Measurements from ENCODE around the gene STK11IP. TPM values are rescaled to one million over a fixed set of nuclear protein-coding genes. Genes with fewer than 3 reads are reported as not detected.

STK11IP gene
- total and polyA plus RNA-seq, 2 of the 13 experiments (the other 11 are each of a cell fraction or from before 2014, with no cell fraction given), result 12.8 to 24.0 TPM

- no TSS peak for BruUV-seq (replicated peaks)
- ChIA-PET CTCF (ENCODE audit: low intra/inter-chr PET ratio, low total read pairs) (no interaction called here), POLR2A (no interaction called here)
- Histone ChIP-seq H3K36me3 (replicated peaks in 1 of 2; ENCODE audit: control insufficient read depth in 1 of 2, insufficient read depth in 2 of 2, low read length in 2 of 2) (no peaks in the 10 kb centered on the region), H3K4me3 (replicated peaks in 1 of 3; ENCODE audit: insufficient read depth in 1 of 3, low read depth in 2 of 3, low read length in 3 of 3) (no peak overlapping the region), H3K9me3 (ENCODE audit: low read length) (no peaks in the 10 kb centered on the region), H2AFZ (ENCODE audit: low read length) (no peak overlapping the region), H3K9ac (ENCODE audit: insufficient read depth, low read depth, low read length) (no peak overlapping the region), H3K27ac (ENCODE audit: extremely low read length, insufficient read depth, low read length) (no peak overlapping the region), H4K20me1 (ENCODE audit: insufficient read depth, low read length) (no peaks in the 10 kb centered on the region), H3K27me3 (ENCODE audit: control insufficient read depth in 1 of 2, insufficient read depth in 2 of 2, low read length in 2 of 2) (peaks cover 14 to 57% of the 10 kb centered on the region in 2 experiments), H3K4me1 (ENCODE audit: insufficient read depth, low read length) (peaks cover 18% of the 10 kb centered on the region), H3K4me2 (ENCODE audit: low read depth, low read length) (no peak overlapping the region), H3K79me2 (ENCODE audit: insufficient read depth, low read length) (no peaks in the 10 kb centered on the region)
- no peak for TF ChIP-seq NFRKB (IDR thresholded peaks at IDR 0.05)
- no peak for TF ChIP-seq FLYWCH1 (CRISPR knock-in tag; IDR thresholded peaks at IDR 0.05)
- TF ChIP-seq RBM39 (IDR thresholded peaks at IDR 0.05; ENCODE audit: low read depth, low read length, poor library complexity, severe bottlenecking), result no peak
- DNase-seq (ENCODE audit: low spot score), result no peak
- ATAC-seq, result no peak
- 0% methylated on average over 2 of the region's 2 CpGs for WGBS (ENCODE audit: low lambda C conversion rate)
- in situ Hi-C loops (cut with HindIII; ENCODE audit: extremely low pct_ligation_motif_present, low pct_unique_long_range_greater_than_20kb) (no loop called here), intact Hi-C loops (cut with micrococcal nuclease; ENCODE audit: unreplicated experiment) (no loop called here)
- no peak for FAIRE-seq
Observed at GRCh38 chr2:219622472-219622871, 24.8 kb downstream of the STK11IP start.

DNA sequence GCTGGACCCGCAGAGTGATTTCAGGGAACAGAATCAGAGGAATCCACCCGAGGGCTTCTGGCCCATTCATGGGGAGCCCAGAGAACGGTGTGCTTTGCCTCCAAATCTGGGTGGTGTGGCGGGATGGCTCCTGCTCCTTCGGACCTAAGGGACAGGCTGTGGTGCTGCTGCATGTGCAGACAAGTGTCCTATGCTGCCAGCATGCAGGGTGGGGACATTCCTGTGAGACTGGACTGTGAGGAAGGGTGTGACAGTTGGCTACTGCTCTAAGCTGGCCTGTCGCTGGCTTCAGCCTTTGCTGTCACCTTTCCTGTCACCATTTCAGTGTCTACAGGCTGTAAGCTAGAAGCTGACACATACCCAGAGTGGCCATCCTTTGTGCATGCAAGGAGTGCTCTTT is 26.9 kb downstream of the STK11IP start:
- in situ Hi-C loops (cut with HindIII; ENCODE audit: extremely low pct_ligation_motif_present, low pct_unique_long_range_greater_than_20kb), result no loop called here
- H3K4me3 ChIP-seq (replicated peaks in 1 of 3; ENCODE audit: insufficient read depth in 1 of 3, low read depth in 2 of 3, low read length in 3 of 3), result no peak overlapping the region
- CTCF ChIA-PET (ENCODE audit: low intra/inter-chr PET ratio, low total read pairs), result no interaction called here
- FAIRE-seq (no peak), DNase-seq (ENCODE audit: low spot score) (no peak), ATAC-seq (no peak; the same call in 2 of the 3 replicates)
- no peaks in the 10 kb centered on the region for H3K79me2 ChIP-seq (ENCODE audit: insufficient read depth, low read length)
- H3K4me2 ChIP-seq (ENCODE audit: low read depth, low read length), result no peak overlapping the region
- H2AFZ ChIP-seq (ENCODE audit: low read length), result no peak overlapping the region
- intact Hi-C loops (cut with micrococcal nuclease; ENCODE audit: unreplicated experiment), result no loop called here
- peaks cover 25% of the 10 kb centered on the region for H3K4me1 ChIP-seq (ENCODE audit: insufficient read depth, low read length)
- no TSS peak for BruUV-seq (replicated peaks)
- POLR2A ChIA-PET, result no interaction called here
- peaks cover 21 to 76% of the 10 kb centered on the region in 2 experiments for H3K27me3 ChIP-seq (ENCODE audit: control insufficient read depth in 1 of 2, insufficient read depth in 2 of 2, low read length in 2 of 2)
- no peaks in the 10 kb centered on the region for H3K9me3 ChIP-seq (ENCODE audit: low read length)
- WGBS (ENCODE audit: low lambda C conversion rate), result 19% methylated on average over 6 of the region's 6 CpGs
- H3K36me3 ChIP-seq (replicated peaks in 1 of 2; ENCODE audit: control insufficient read depth in 1 of 2, insufficient read depth in 2 of 2, low read length in 2 of 2), result no peaks in the 10 kb centered on the region
- H3K9ac ChIP-seq (ENCODE audit: insufficient read depth, low read depth, low read length), result no peak overlapping the region
- no peak overlapping the region for H3K27ac ChIP-seq (ENCODE audit: extremely low read length, insufficient read depth, low read length)
- no peaks in the 10 kb centered on the region for H4K20me1 ChIP-seq (ENCODE audit: insufficient read depth, low read length)
- TF ChIP-seq FOXO1 (CRISPR knock-in tag; IDR thresholded peaks at IDR 0.05), result no peak
- TF ChIP-seq ZSCAN21 (CRISPR knock-in tag; IDR thresholded peaks at IDR 0.05; ENCODE audit: borderline replicate concordance), result no peak
- no peak for TF ChIP-seq RELA (CRISPR knock-in tag; IDR thresholded peaks at IDR 0.05)
- TF ChIP-seq IRF1 (CRISPR knock-in tag; IDR thresholded peaks at IDR 0.05; ENCODE audit: low read depth), result no peak
- TF ChIP-seq MBNL3 (CRISPR knock-in tag; conservative IDR thresholded peaks at IDR 0.05), result no peak
- TF ChIP-seq, protein P1, sequence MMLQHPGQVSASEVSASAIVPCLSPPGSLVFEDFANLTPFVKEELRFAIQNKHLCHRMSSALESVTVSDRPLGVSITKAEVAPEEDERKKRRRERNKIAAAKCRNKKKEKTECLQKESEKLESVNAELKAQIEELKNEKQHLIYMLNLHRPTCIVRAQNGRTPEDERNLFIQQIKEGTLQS (CRISPR knock-in tag; IDR thresholded peaks at IDR 0.05), result no peak
- TF ChIP-seq, protein P2, sequence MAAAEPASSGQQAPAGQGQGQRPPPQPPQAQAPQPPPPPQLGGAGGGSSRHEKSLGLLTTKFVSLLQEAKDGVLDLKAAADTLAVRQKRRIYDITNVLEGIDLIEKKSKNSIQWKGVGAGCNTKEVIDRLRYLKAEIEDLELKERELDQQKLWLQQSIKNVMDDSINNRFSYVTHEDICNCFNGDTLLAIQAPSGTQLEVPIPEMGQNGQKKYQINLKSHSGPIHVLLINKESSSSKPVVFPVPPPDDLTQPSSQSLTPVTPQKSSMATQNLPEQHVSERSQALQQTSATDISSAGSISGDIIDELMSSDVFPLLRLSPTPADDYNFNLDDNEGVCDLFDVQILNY (CRISPR knock-in tag; conservative IDR thresholded peaks at IDR 0.05), result no peak
- TF ChIP-seq TOPORS (CRISPR knock-in tag; IDR thresholded peaks at IDR 0.05), result no peak
- no peak for TF ChIP-seq ZNF577 (CRISPR knock-in tag; IDR thresholded peaks at IDR 0.05; ENCODE audit: borderline replicate concordance, low read depth)

Measured in HepG2 (cell line).